ENCODE measurements around the gene ACLY. TPM values are rescaled to one million over a fixed set of nuclear protein-coding genes. Genes with fewer than 3 reads are reported as not detected.
A peak's percentile ranks its signal among the peaks of the same experiment; 100 is the strongest.

ACLY gene
- total RNA-seq, 1 experiment from 2014 or later, result 350 TPM

GRCh38 chr17:41965694-41966462, 47.1 kb upstream of the ACLY start:
- H3K27ac Mint-ChIP-seq, result peak overlapping the region; percentile 94
- ATAC-seq (peak; percentile 82), DNase-seq (ENCODE audit: low spot score) (peak; percentile 84)
- peak overlapping the region; percentile 84 for H3K4me3 Mint-ChIP-seq
- no peaks in the 10 kb centered on the region; the same call in 1 of the 2 replicates for H3K36me3 Mint-ChIP-seq
- no peaks in the 10 kb centered on the region for H3K9me3 Mint-ChIP-seq
- TF ChIP-seq NR3C1 (CRISPR knock-in tag; conservative IDR thresholded peaks at IDR 0.05; ENCODE audit: low read depth) (no peak), OVOL2 (CRISPR knock-in tag; IDR thresholded peaks at IDR 0.05; ENCODE audit: borderline replicate concordance) (no peak), ZNF281 (CRISPR knock-in tag; IDR thresholded peaks at IDR 0.05) (no peak), SP1 (CRISPR knock-in tag; conservative IDR thresholded peaks at IDR 0.05) (0 out of 2 replicates have a peak, but pooled peaks have one; percentile 37), ZNF423 (CRISPR knock-in tag; IDR thresholded peaks at IDR 0.05) (peak; percentile 68), MXD4 (CRISPR knock-in tag; IDR thresholded peaks at IDR 0.05; ENCODE audit: borderline replicate concordance) (no peak), NFYB (CRISPR knock-in tag; conservative IDR thresholded peaks at IDR 0.05; ENCODE audit: low read depth) (no peak), ZBTB43 (CRISPR knock-in tag; IDR thresholded peaks at IDR 0.05) (no peak), MLX (CRISPR knock-in tag; IDR thresholded peaks at IDR 0.05) (no peak), CBFB (CRISPR knock-in tag; IDR thresholded peaks at IDR 0.05; ENCODE audit: low read depth) (no peak), FOXP4 (CRISPR knock-in tag; IDR thresholded peaks at IDR 0.05) (no peak), MAX (CRISPR knock-in tag; IDR thresholded peaks at IDR 0.05) (no peak), ATF1 (CRISPR knock-in tag; IDR thresholded peaks at IDR 0.05) (no peak), ZBTB21 (CRISPR knock-in tag; IDR thresholded peaks at IDR 0.05; ENCODE audit: borderline replicate concordance) (peak; percentile 37; the same call in 1 of the 2 replicates), TCF7 (CRISPR knock-in tag; IDR thresholded peaks at IDR 0.05; ENCODE audit: low read depth) (no peak), KAT7 (CRISPR knock-in tag; IDR thresholded peaks at IDR 0.05; ENCODE audit: borderline replicate concordance) (no peak), ZMAT4 (CRISPR knock-in tag; IDR thresholded peaks at IDR 0.05) (no peak), ZNF219 (CRISPR knock-in tag; IDR thresholded peaks at IDR 0.05; ENCODE audit: borderline replicate concordance) (no peak), HMGA2 (CRISPR knock-in tag; IDR thresholded peaks at IDR 0.05) (no peak), PRRX2 (CRISPR knock-in tag; IDR thresholded peaks at IDR 0.05) (no peak), ELF4 (CRISPR knock-in tag; IDR thresholded peaks at IDR 0.05; ENCODE audit: low read depth) (no peak), E2F4 (CRISPR knock-in tag; IDR thresholded peaks at IDR 0.05; ENCODE audit: borderline replicate concordance, low read depth) (no peak)
- CTCF ChIA-PET, result interaction anchor here (0.9 to 2.6 kb wide), 16 partner anchors 9 to 562 kb away, joined by 3 to 14 read pairs (median 4); partner anchors contain the start of genes ACLY, DNAJC7, JUP and KAT2A
- peaks cover 18% of the 10 kb centered on the region for H3K4me1 Mint-ChIP-seq
- POLR2A ChIA-PET, result interaction anchor here (0.6 to 1.6 kb wide), 8 partner anchors 9 to 181 kb away, joined by 3 to 7 read pairs (median 3); partner anchors contain the start of genes DNAJC7, NKIRAS2 and ODAD4
- peaks cover 11% of the 10 kb centered on the region for H3K27me3 Mint-ChIP-seq (ENCODE audit: low read depth)
